ENCODE data around the gene CSNK1D.

The CSNK1D gene

GRCh38 chr17:82252511-82253178 is 20.9 kb downstream of the CSNK1D start:
- DNase-seq (ENCODE audit: low read depth, low spot score): no peak

GRCh38 chr17:82250868-82251500 is 22.5 kb downstream of the CSNK1D start:
- DNase-seq (ENCODE audit: low read depth, low spot score): no peak
- ChIA-PET CTCF (interaction anchor here (1.4 kb wide), 1 partner anchor 13 kb away, joined by 3 read pairs; no protein-coding TSS in a partner anchor), POLR2A (interaction anchor here (0.5 to 1.3 kb wide), 3 partner anchors 9 to 116 kb away, joined by 3 to 6 read pairs (median 3); no protein-coding TSS in a partner anchor)
- TF ChIP-seq, protein P1, sequence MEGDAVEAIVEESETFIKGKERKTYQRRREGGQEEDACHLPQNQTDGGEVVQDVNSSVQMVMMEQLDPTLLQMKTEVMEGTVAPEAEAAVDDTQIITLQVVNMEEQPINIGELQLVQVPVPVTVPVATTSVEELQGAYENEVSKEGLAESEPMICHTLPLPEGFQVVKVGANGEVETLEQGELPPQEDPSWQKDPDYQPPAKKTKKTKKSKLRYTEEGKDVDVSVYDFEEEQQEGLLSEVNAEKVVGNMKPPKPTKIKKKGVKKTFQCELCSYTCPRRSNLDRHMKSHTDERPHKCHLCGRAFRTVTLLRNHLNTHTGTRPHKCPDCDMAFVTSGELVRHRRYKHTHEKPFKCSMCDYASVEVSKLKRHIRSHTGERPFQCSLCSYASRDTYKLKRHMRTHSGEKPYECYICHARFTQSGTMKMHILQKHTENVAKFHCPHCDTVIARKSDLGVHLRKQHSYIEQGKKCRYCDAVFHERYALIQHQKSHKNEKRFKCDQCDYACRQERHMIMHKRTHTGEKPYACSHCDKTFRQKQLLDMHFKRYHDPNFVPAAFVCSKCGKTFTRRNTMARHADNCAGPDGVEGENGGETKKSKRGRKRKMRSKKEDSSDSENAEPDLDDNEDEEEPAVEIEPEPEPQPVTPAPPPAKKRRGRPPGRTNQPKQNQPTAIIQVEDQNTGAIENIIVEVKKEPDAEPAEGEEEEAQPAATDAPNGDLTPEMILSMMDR (IDR thresholded peaks at IDR 0.05; ENCODE audit: insufficient read depth, low read length, missing control alignments): no peak
- no peak overlapping the region for H3K4me3 ChIP-seq (ENCODE audit: low read depth, low read length)

More at GRCh38 chr17:82252511-82253178, 20.9 kb downstream of the CSNK1D start:
- ChIA-PET POLR2A (interaction anchor here (1.3 kb wide), 1 partner anchor 10 kb away, joined by 3 read pairs; no protein-coding TSS in a partner anchor), CTCF (interaction anchor here (0.7 to 1.4 kb wide), 2 partner anchors 9 to 11 kb away, joined by 3 read pairs; no protein-coding TSS in a partner anchor)
- TF ChIP-seq, protein P1 (IDR thresholded peaks at IDR 0.05; ENCODE audit: insufficient read depth, low read length, missing control alignments): no peak
- H3K4me3 ChIP-seq (ENCODE audit: low read depth, low read length): no peak overlapping the region

- H3K4me3 ChIP-seq (ENCODE audit: low read depth, low read length): no peak overlapping the region
- TF ChIP-seq, protein P1 (IDR thresholded peaks at IDR 0.05; ENCODE audit: insufficient read depth, low read length, missing control alignments): no peak
- no peak for DNase-seq (ENCODE audit: low read depth, low spot score)
- ChIA-PET CTCF (interaction anchor here (0.6 kb wide), 1 partner anchor 26 kb away, joined by 3 read pairs; no protein-coding TSS in a partner anchor), POLR2A (no interaction called here)
Measured at GRCh38 chr17:82249896-82250581, 23.5 kb downstream of the CSNK1D start.

DNA sequence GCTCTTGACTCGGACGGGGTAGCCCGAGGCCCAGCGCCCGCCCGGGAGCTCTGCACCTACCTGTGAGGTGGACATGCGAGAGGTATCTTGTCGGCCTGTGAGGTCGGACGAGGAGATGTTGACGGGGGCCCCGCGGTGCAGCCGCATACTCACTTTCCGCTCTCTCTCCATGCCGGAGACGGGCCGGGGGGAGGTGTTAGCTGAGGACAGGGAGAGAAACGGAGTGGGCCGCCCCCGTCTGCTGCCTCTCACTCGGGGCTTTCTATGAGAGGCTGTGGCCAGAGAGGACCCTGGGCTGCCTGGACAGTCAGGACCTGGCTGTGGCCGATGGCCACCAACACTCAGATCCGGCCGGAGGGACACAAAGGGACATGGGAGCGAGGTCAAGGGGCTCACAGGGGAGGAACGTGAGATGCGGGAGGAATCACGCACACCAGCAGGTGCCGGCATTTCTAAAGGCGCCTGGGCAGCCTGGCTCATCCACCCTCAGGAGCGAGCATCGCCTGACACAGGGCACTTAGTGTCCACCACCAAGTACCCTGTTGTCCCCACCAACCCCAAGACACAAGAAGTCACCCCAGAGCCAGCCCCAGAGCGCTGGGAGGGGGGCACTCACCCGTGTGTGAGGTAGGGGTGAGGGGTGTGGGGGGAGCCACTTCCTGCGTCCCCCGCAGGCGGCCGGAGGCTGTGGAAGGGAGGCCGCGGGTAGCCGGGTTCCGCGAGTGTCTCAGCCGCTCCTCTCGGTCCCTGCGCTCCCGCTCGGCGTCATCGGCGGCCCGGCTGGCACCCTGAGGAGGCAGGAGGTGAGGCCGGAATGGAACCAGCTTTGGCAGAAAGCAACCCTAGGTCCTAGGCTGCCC is 24.5 kb downstream of the CSNK1D start:
- ChIA-PET CTCF (no interaction called here), POLR2A (no interaction called here)
- no peak for DNase-seq (ENCODE audit: low read depth, low spot score)
- H3K4me3 ChIP-seq (ENCODE audit: low read depth, low read length): no peak overlapping the region
- TF ChIP-seq, protein P1 (IDR thresholded peaks at IDR 0.05; ENCODE audit: insufficient read depth, low read length, missing control alignments): no peak

DNA sequence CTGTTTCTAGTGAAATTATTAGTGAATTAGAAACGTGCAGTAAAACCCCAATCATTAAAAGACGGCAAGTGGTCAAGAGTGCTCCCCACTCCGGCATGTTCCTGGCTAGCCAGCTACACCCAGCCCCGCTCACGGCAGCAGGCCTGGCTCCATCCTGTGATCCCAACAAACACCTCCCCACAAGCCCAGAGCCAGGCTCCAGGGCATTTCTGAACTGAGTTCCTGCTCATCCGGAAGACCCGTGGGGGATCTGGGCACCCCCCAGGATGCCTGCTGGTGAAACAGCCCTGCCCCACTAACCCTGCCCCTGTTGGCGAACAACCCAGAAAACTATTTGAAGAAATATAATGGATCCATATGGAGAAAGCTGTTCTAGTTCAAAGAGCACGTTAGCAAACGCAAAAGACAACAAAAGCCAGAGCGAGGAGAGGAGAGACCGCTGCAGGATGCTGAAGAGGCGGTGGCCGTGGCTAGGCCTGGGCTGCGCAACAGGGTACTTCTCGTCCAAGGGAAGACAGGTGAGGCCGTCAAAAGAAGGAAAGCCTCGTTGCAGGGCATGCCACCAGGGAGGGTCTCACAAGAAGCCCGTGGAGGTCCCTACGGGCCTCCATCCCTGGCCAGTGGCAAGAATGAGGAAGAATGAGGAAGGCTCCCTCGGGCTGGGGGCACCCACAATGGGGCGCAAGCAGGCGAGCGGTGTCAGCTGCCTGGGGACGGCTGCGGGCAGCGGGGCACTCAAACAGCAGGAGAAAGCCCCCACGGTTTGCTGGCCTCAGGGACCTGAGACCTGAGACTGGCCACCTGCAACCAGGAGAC is 25.4 kb downstream of the CSNK1D start:
- POLR2A ChIA-PET: no interaction called here
- no peak overlapping the region for H3K4me3 ChIP-seq (ENCODE audit: low read depth, low read length)

More for the DNA sequence above, 25.4 kb downstream of the CSNK1D start:
- TF ChIP-seq, protein P1 (IDR thresholded peaks at IDR 0.05; ENCODE audit: insufficient read depth, low read length, missing control alignments): no peak
- CTCF ChIA-PET: no interaction called here
- no peak for DNase-seq (ENCODE audit: low read depth, low spot score)
